Left colon (tissue), 2 donors: ENCODE results near the gene MTA3. TPM values are rescaled to one million over a fixed set of nuclear protein-coding genes. Genes with fewer than 3 reads are reported as not detected.
"Not testable (repeated sequence)": the region's sequence is repeated elsewhere in the genome, so short reads cannot be mapped to it uniquely, and the experiment has no call there.

Source experiments
- ATAC-seq: fragments of 200-7000 bp; cut with Tn5 transposase; one replicate; pipeline ENCODE4 v1.9.1; 2020; ENCODE audit warnings: mild to moderate bottlenecking, moderate library complexity
- DNase-seq, 2 donors: peaks; one replicate each; pipeline ENCODE4 v3.0.0-alpha.2; 2020
- intact Hi-C, 2 donors: fragments of 100-400 bp; cut with DNase I in 1 of 2; cut with micrococcal nuclease in 1 of 2; formaldehyde crosslinking; loops; one replicate each; pipeline versions ENCODE4 v1.11.2 to v1.14.0; 2022; cut with DNase I, micrococcal nuclease
- total RNA-seq, 2 donors: library from RNA; stranded (reverse); fragmentation: NEBNext Ultra II Directional; extraction: Animal tissue kit (Norgen Biotek cat#: 25700); gene quantifications; one replicate each; pipeline ENCODE4 v1.2.1, GENCODE V29; 2021
- donor health status: DM: no; HTN: no; CAD: no.
- donor health status: DM: yes; HTN: yes; CAD: no.

Gene MTA3
- total RNA-seq, 2 donors from 2014 or later = 39.1 to 47.4 TPM

- DNase-seq = peak; percentile 72 to 77
- intact Hi-C loops = no loop called here
- ATAC-seq = peak; percentile 84
These were observed 5.8 kb upstream of the MTA3 start for GRCh38 chr2:42562474-42563144.

- intact Hi-C loops = no loop called here
- no peak for ATAC-seq
- no peak for DNase-seq
These were observed 2.4 kb upstream of the MTA3 start for GRCh38 chr2:42566025-42566424.

GRCh38 chr2:42566837-42567321, 1.6 kb upstream of the MTA3 start:
- ATAC-seq = no peak
- intact Hi-C loops = no loop called here
- DNase-seq = no peak

GRCh38 chr2:42567364-42567763, 1.1 kb upstream of the MTA3 start:
- DNase-seq = no peak
- intact Hi-C loops = no loop called here
- no peak for ATAC-seq

GRCh38 chr2:42567806-42568400, 529 bp upstream of the MTA3 start:
- DNase-seq (peak; percentile 56 to 71), ATAC-seq (peak; percentile 53)
- intact Hi-C loops = no loop called here

- peak in 1 of 2 donors; percentile 39 for DNase-seq
- intact Hi-C loops = no loop called here
- ATAC-seq = peak; percentile 52
These were observed 782 bp downstream of the MTA3 start for GRCh38 chr2:42569116-42569711.

- DNase-seq (no peak), ATAC-seq (peak; percentile 71)
- intact Hi-C loops = no loop called here
These were observed 1.5 kb downstream of the MTA3 start for GRCh38 chr2:42569883-42570282.

- no peak for ATAC-seq
- no peak for DNase-seq
- intact Hi-C loops = no loop called here
These were observed 4.1 kb downstream of the MTA3 start for GRCh38 chr2:42572297-42573081.

GRCh38 chr2:42573256-42573655, 4.8 kb downstream of the MTA3 start:
- DNase-seq = no peak
- ATAC-seq = no peak
- intact Hi-C loops = no loop called here

GRCh38 chr2:42575458-42576064, 7.1 kb downstream of the MTA3 start:
- ATAC-seq (no peak), DNase-seq (no peak)
- intact Hi-C loops = no loop called here

GRCh38 chr2:42578621-42579020, 10.2 kb downstream of the MTA3 start:
- intact Hi-C loops = no loop called here
- DNase-seq (no peak), ATAC-seq (no peak)

- DNase-seq (no peak), ATAC-seq (no peak)
- intact Hi-C loops = no loop called here
These were observed 12.8 kb downstream of the MTA3 start for GRCh38 chr2:42581257-42581656.

GRCh38 chr2:42584628-42585027, 16.2 kb downstream of the MTA3 start:
- intact Hi-C loops, ATAC-seq: not testable (repeated sequence)

GRCh38 chr2:42585779-42586178, 17.3 kb downstream of the MTA3 start:
- intact Hi-C loops = no loop called here
- DNase-seq (no peak), ATAC-seq (no peak)

More at GRCh38 chr2:42584628-42585027, 16.2 kb downstream of the MTA3 start:
- not testable (repeated sequence) for DNase-seq

- intact Hi-C loops = no loop called here
- DNase-seq (no peak), ATAC-seq (no peak)
These were observed 19.2 kb downstream of the MTA3 start for GRCh38 chr2:42587526-42588117.

GRCh38 chr2:42588121-42588520, 19.7 kb downstream of the MTA3 start:
- ATAC-seq = no peak
- no peak for DNase-seq
- intact Hi-C loops = no loop called here

GRCh38 chr2:42590176-42590575, 21.7 kb downstream of the MTA3 start:
- DNase-seq = no peak
- no peak for ATAC-seq
- intact Hi-C loops = no loop called here

- intact Hi-C loops = no loop called here
- ATAC-seq = peak; percentile 58
- no peak for DNase-seq
These were observed 24.9 kb downstream of the MTA3 start for GRCh38 chr2:42593282-42593681.

- ATAC-seq (no peak), DNase-seq (no peak)
- intact Hi-C loops = no loop called here
These were observed 30.2 kb downstream of the MTA3 start for GRCh38 chr2:42598656-42599055.
